HTR-8/SVneo (cell line): Measurements from ENCODE around the gene VRK3.
A peak's percentile ranks its signal among the peaks of the same experiment; 100 is the strongest.
"Not testable (repeated sequence)": the region's sequence is repeated elsewhere in the genome, so short reads cannot be mapped to it uniquely, and the experiment has no call there.

Experiments
- DNase-seq: peaks from one replicate; pipeline ENCODE4 v3.0.0; 2011; ENCODE audit warnings: low spot score, mixed read lengths; ENCODE audit not compliant: insufficient read length
- FAIRE-seq: peaks from 2 replicates; lab custom pipeline; 2011; peaks lifted over from hg19 to GRCh38; lab: Jason Lieb, UNC

Gene VRK3

DNA sequence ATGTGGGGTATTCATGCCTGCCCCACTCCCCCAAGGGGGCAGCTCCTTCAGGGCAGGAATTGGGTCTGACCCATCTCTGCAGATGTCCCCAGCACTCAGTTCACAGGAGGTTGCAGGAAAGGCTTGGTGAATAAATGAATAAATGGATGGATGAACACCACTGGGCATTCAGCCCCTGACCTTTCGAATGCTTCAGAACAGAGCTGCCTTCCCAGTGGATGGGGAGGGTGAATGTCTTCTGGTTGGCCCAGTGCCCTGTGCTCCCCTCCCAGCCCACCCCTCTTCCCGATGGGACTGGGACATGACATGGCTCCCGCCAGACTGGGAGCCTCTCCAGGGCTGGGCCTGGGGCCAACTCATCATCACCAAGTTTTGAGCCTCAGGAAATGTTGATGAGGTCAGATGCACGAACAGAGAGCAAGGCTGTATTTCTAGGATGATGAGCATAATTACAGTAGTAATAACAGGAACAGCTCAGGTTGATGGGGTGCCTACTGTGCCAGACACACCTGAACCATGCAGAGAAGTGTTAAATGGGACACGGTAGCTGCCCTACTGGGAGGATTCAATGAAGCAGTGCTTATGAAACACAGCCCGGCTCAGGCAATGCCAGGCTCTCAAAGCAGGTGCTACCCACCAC is 25.7 kb downstream of the VRK3 start:
- no peak for FAIRE-seq
- no peak for DNase-seq

DNA sequence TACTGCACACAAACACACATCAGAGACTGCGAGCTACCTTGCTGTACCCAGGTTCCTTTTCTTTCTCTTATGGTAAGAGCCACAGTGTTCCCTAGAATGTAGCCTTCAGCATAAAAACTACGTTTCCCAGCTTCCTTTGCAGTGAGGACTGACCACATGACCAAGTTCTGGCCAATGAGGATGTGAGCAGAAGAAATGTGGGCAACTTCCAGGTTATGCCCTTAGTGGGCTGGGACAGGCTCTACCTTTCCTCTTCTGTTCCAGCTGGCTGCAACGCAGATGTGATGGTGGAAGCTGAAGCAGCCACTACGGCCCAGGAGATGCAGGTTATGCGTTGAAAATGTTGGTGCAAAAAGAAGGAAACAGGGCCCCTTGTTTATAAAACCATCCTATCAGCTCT is 27.5 kb downstream of the VRK3 start:
- DNase-seq (peak; percentile 53), FAIRE-seq (peak; percentile 52)

- DNase-seq (no peak), FAIRE-seq (no peak)
Measured at GRCh38 chr19:49988433-49988832, 36.7 kb downstream of the VRK3 start.

DNA sequence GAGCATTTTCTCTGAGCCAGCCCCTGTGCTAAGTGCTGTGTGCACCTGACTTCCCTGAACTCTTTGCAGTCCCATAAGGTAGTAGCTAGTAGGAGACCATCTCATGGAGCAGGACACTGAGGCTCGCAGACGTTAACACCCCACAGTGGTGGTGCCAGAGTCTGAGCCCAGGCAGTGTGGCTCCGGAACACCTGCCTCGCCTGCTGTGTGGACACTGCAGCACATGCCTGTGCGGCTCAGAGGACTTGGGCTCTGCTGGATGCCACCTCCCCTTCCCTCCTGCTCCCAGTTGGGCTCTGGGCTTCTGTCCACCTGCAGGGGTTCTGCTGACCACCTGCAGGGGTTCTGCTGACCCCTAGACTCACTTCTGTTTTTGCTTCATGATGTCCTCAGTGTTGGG is 37.2 kb downstream of the VRK3 start:
- no peak for FAIRE-seq
- DNase-seq: no peak

DNA sequence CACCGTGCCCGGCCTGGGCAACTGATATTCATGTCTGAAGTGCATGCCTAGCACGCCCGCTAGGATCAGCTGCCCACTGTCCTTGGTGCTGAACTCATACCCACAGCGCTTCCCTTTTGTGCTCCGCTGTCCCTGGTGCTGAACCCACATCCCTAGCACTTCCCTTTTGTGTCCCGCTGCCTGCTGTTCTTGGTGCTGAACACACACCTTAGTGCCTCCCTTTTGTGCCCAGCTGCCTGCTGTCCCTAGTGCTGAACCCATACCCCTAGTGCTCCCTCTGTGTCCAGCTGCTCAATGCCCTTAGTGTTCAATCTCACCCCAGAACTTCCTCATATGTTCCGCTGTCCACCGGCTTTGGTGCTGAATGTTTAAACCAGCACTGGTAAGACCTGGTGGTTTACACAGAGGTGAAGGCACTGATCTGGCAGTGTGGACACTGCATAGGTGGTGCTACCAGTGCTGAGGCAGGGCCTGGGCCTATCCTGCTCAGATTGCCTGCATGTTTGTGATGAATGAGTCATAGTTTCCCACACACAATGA is 37.9 kb downstream of the VRK3 start:
- FAIRE-seq (peak; percentile 83), DNase-seq (peak; percentile 73)

- DNase-seq: no peak
- no peak for FAIRE-seq
Measured at GRCh38 chr19:49986354-49986753, 38.8 kb downstream of the VRK3 start.

DNA sequence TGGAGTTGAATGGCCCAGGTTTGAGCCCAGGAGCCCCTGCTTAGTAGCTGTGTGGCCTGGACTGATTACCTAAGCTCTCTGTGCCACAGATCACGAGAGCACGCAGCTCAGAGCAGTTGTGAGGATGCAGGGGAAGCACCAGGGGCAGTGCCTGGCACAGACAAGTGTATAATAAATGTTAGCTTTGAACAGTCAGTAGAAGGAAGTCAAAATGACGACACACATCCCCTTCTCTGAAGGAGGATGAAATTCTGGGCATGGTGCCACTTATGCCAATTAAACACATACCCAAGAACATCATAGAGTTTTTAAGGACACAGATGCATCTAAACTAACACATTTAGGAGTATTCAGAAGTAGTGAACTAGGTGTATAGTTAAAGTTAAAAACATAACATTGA is 39.3 kb downstream of the VRK3 start:
- DNase-seq: no peak
- no peak for FAIRE-seq

- DNase-seq: no peak
Measured at GRCh38 chr19:49984491-49984890, 40.7 kb downstream of the VRK3 start.

GRCh38 chr19:49983645-49984229 is 41.4 kb downstream of the VRK3 start:
- DNase-seq: peak; percentile 56
- FAIRE-seq: no peak

More at GRCh38 chr19:49984491-49984890, 40.7 kb downstream of the VRK3 start:
- no peak for FAIRE-seq

DNA sequence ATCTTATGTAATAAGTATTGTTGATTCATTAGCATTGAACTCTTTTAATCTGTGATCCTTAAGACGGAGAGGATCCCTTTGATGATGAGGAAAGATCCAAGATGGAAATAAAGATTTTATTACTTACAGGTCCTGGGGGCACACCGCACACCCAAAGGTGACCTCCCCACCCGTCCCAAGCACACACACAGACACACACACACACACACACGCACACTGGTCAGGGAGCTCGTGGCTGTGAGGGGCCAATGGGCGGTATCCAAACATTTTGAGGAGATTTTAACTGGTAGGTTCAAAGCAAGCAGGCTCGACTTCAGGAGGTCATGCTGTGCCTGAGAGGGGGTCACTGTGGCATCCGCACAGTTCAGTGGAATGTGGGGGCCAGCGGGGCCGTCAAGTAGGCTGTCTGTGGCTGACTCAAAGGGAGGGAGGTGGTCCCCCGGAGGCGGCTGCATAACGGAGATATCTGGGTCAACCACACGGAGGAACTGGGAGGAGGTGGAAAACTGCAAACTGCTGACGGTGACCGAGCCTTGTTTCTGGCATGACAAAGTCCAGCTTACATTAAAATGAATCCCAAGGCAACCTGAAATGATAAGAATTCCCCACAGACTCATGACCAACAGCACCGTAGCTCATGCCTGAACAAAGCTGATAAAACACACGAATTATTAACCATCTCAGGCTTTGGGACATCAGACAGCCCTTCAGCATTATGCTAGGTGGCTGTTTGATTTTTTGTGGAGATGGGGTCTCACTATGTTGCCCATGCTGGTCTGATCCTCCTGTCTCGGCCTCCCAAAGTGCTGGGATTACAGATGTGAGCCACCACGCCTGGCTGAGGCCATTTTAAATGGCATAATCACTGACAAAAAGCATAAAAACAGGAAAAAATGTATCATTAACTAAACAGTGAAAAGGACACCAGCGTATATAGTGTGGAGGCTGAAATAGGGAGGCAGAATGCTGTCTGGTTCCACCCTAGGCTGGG is 43.3 kb downstream of the VRK3 start:
- no peak for DNase-seq
- no peak for FAIRE-seq

DNA sequence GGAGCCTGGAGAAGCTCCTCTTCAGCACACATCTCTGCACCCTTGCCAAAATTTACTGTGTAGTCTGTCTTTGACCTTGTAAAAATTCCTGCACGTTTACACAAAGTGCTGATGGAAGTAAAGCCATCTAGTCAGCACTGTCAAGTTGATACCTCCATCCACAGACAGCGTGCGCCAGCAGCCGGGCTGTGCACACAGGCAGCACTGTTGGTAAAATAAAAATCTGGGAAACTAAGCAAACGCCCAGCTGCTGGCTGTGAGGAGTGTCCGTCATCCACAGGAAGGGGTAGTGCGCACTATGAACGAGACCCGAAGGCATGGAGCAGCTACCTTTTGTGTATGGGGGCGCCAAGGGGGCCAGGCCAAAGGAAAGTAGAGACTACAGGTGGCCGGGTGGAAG is 46.8 kb downstream of the VRK3 start:
- DNase-seq (no peak), FAIRE-seq (no peak)

DNA sequence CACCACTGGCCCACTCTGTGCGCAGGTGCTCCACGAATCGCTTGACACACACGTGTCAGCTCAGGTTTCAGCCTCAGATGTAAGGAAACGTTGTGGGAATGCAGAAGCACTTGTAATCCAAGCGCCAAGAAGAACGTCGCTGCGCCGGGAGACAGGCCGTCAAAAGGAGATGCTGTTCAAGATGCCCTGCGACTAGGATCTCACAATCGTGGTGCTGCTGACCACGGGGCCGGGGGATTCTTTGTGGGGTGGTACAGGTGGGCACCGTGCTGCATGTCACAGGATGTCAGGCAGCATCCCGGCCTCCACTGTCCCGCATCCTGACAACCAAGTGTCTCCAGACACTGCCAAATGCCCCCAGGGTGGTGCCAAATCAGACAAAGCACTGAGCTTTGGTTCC is 47.3 kb downstream of the VRK3 start:
- DNase-seq (no peak), FAIRE-seq (no peak)

DNA sequence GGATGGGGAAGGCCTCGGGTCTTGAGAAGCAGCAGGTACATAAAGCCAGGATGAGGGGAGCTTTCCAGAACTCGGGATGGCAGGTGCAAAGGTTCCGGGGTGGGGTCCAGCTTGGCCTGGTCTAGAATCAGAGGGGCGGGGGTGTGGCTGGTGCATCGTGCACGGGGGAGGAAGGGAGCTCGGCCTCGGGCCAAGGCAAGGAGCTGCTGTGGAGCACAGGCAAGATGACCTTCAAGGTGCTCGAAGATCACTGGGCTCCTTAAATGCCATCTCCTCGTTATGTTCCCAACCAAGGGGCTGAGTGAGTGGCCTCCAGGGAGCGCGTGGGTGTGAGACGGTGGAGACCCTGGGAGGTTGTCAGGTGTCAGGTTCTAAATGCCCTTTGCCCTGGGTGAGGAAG is 48.1 kb downstream of the VRK3 start:
- FAIRE-seq (no peak), DNase-seq (no peak)

DNA sequence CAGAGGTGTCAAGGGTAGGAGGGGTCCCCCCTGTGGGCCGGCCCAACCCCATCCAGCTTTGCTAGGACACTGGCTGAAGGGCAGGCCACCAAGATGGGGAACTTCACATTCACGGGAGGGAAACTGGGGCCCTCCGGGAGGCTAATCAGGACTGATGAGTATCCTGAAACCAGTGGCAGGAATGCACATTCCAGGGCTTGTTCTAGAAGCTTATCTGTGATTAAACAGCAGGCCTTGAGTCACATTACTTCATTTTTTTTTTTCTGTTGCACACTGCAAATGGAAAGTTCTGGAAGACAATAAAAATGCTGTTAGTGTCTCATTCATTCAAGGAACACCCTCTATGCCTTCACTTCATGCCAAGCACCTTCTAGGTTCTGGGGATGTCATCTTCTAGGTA is 48.7 kb downstream of the VRK3 start:
- FAIRE-seq: no peak
- DNase-seq: no peak

GRCh38 chr19:49975051-49975450 is 50.1 kb downstream of the VRK3 start:
- DNase-seq: no peak
- no peak for FAIRE-seq

GRCh38 chr19:49973987-49974386 is 51.2 kb downstream of the VRK3 start:
- no peak for DNase-seq
- peak; percentile 59 for FAIRE-seq

DNA sequence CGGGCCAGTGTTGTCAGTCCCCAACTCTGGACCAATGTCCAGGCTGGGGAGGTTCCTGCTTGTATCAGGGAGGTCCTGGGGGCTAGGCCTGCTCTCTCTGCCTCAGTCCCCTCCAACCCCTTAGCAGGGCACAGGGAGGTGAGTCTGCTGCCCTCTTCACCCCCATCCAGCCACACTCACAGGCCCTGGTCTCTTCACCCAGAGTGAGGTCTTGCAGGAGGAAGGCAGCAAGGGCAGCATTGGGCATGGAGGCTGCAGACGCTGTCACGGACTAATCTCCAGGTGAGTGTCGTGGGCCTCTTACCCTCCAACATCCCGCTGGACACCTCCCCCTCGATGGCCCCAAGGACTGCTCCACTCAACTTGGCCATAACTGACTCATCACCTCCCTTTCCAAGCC is 52.3 kb downstream of the VRK3 start:
- FAIRE-seq (no peak), DNase-seq (no peak)

- DNase-seq: no peak
- FAIRE-seq: no peak
Measured at GRCh38 chr19:49971991-49972411, 53.2 kb downstream of the VRK3 start.

DNA sequence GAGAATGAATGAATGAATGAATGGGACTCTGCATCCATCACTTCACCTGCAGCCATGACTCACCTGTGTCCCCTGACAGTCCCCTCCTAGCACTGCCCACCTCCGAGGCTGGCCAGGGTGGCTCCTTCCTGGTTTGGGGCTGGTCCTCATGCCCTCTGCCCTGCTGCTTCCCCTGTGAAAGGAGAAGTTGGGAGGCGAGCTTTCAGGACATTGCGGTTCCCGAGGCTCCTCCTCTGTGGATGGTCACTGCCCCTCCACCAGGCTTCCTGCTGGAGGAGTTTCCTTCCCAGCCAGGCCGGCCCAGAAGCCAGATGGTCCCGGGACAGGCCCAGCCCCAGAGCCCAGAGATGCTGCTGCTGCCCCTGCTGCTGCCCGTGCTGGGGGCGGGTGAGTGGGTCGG is 55.8 kb downstream of the VRK3 start:
- not testable (repeated sequence) for DNase-seq
- peak; percentile 69 for FAIRE-seq

DNA sequence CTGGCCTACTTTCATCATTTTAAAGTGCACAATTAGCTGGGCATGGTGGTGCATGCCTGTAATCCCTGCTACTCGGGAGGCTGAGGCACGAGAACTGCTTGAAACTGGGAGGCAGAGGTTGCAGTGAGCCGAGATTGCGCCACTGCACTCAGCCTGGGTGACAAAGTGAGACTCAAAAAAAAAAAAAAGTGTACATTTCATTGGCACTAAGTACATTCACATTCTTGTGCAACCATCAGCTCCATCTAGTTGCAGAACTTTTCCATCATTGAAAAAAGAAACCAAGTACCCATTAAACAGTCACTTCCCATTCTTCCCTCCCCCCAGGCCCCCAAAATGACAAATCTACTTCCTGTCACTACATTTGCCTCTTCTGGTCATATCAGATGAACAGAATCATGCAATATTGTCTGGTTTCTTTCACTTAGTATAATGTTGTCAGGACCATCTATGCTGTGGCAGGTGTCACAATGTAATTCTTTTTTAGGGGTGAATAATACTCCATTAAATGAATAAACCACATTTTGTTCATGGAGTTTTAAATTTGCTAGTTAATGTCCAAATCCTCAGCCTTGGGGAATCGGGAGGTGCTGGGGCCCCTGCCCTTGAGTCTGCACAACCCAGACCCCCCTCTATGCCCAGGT is 56.8 kb downstream of the VRK3 start:
- FAIRE-seq: no peak
- DNase-seq: no peak
